ENCODE measurements around the gene MGAT4B. TPM values are rescaled to one million over a fixed set of nuclear protein-coding genes. Genes with fewer than 3 reads are reported as not detected.

The MGAT4B gene
- total RNA-seq, 1 experiment from 2014 or later = 36.9 TPM

DNA sequence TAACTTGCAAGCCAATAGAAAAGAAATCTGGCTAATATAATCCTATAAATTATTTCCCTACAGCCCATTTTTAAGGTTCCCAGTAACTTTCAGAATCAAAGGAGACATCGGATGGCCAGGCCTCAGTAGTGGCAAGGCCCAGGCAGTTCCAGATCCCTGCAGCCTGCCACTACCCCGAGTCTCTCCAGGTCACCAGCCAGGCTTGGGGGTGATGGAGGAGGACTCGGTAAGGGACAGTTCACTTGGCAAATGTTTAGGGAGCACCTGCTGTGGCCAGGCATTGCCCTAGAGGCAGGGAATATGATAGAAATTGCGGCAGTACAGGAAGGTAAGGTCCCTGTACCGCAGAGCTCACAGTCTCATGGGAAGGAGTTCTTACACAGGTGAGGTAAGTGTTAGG is 28.1 kb downstream of the MGAT4B start:
- no peak overlapping the region for H3K4me2 ChIP-seq (ENCODE audit: low read depth, low read length, poor library complexity, severe bottlenecking)
- H2AFZ ChIP-seq (ENCODE audit: low read length) = no peak overlapping the region
- H3K79me2 ChIP-seq (ENCODE audit: low read length) = no peaks in the 10 kb centered on the region
- DNase-seq = no peak
- no peak overlapping the region for H3K27ac ChIP-seq (ENCODE audit: low read length)
- no peaks in the 10 kb centered on the region for H3K27me3 ChIP-seq (ENCODE audit: low read length)
- H4K20me1 ChIP-seq (ENCODE audit: insufficient read depth, low read depth, low read length) = no peaks in the 10 kb centered on the region
- no peaks in the 10 kb centered on the region for H3K36me3 ChIP-seq (ENCODE audit: insufficient read depth, low read length)
- H3K4me1 ChIP-seq (ENCODE audit: low read length) = no peaks in the 10 kb centered on the region
- no peaks in the 10 kb centered on the region for H3K9me3 ChIP-seq (ENCODE audit: low read length)
- no peaks in the 10 kb centered on the region for H3K9me2 ChIP-seq (replicated peaks; ENCODE audit: insufficient read depth, low read length)
- no peak overlapping the region for H3K9ac ChIP-seq (ENCODE audit: low read length)
- no peak overlapping the region for H3K4me3 ChIP-seq (ENCODE audit: low read length)

DNA sequence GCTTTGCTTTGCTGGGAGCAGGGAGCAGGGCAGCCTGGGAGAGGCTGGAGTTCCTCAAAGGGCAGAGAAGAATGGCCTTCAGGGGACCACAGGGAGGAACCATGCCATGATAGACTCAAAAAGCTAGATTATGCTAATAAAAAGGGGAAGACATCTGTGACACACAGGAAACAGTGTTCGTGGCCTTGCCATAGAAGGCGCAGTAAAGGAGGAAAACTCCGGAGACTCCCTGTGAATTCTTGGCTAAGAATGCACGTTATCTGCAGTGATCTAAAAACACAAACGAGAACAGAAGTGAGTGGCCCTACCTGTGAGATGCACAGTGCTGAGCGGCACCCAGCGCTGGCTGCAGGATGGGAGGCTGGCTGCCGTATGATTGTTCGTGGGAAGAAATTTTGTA is 28.8 kb downstream of the MGAT4B start:
- Histone ChIP-seq H2AFZ (ENCODE audit: low read length) (no peak overlapping the region), H4K20me1 (ENCODE audit: insufficient read depth, low read depth, low read length) (no peaks in the 10 kb centered on the region), H3K9me2 (replicated peaks; ENCODE audit: insufficient read depth, low read length) (no peaks in the 10 kb centered on the region), H3K36me3 (ENCODE audit: insufficient read depth, low read length) (no peaks in the 10 kb centered on the region), H3K4me2 (ENCODE audit: low read depth, low read length, poor library complexity, severe bottlenecking) (no peak overlapping the region), H3K27ac (ENCODE audit: low read length) (no peak overlapping the region), H3K9ac (ENCODE audit: low read length) (no peak overlapping the region), H3K4me1 (ENCODE audit: low read length) (no peaks in the 10 kb centered on the region), H3K9me3 (ENCODE audit: low read length) (no peaks in the 10 kb centered on the region), H3K27me3 (ENCODE audit: low read length) (no peaks in the 10 kb centered on the region), H3K79me2 (ENCODE audit: low read length) (no peaks in the 10 kb centered on the region), H3K4me3 (ENCODE audit: low read length) (no peak overlapping the region)
- DNase-seq = no peak

DNA sequence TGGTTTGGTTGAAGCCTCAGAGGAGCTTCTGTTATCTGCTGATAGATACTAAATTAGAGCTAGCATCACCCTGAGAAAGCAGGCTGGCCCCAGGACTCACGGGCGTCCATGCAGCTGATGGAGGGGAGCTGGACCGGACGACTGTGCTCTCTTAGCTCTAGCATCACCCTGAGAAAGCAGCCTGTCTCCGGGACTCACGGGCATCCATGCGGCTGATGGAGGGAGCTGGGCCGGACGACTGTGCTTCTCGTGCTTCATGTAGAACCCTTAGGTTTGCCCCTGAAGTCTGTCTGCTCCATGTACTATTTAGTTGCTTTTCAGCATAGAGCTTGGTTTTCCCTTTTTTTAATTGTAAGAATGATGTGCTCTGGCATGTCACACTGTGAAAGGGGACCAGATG is 29.2 kb downstream of the MGAT4B start:
- no peak for DNase-seq
- H4K20me1 ChIP-seq (ENCODE audit: insufficient read depth, low read depth, low read length) = no peaks in the 10 kb centered on the region

DNA sequence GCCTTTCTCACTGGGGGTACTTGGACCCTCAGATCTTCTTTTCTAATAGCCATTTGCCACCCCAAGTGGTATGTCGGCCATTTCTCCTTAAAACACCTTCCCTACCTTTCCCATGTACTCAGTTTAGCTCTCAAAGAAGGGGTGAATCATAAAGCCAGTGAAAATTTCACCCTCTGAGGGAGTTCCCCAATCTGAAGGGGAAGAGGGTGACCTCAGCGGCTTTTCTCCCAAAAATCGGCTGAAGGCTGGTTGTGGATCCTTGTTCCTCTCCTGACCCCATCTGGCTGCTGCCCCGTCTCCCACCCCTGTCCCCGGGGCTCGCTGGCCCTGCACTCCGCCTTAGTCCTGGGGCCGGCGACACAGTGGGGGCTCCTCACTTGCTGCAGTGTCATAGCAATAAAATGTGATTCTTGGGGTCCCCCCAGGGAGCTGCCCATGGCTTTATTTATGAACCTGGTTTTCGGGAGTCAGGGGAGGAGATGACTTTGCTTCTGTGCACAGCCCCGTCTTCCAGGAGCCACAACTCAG is 30.2 kb downstream of the MGAT4B start:
- no peaks in the 10 kb centered on the region for H3K9me3 ChIP-seq (ENCODE audit: low read length)
- no peaks in the 10 kb centered on the region for H3K4me1 ChIP-seq (ENCODE audit: low read length)
- H3K4me3 ChIP-seq (ENCODE audit: low read length) = no peak overlapping the region
- H3K9ac ChIP-seq (ENCODE audit: low read length) = no peak overlapping the region
- no peak overlapping the region for H3K27ac ChIP-seq (ENCODE audit: low read length)
- H3K27me3 ChIP-seq (ENCODE audit: low read length) = no peaks in the 10 kb centered on the region
- H2AFZ ChIP-seq (ENCODE audit: low read length) = no peak overlapping the region
- H3K36me3 ChIP-seq (ENCODE audit: insufficient read depth, low read length) = 0 out of 2 replicates have a peak, but pooled peaks cover 4% of the 10 kb centered on the region
- H3K4me2 ChIP-seq (ENCODE audit: low read depth, low read length, poor library complexity, severe bottlenecking) = no peak overlapping the region
- H4K20me1 ChIP-seq (ENCODE audit: insufficient read depth, low read depth, low read length) = no peaks in the 10 kb centered on the region
- H3K9me2 ChIP-seq (replicated peaks; ENCODE audit: insufficient read depth, low read length) = no peaks in the 10 kb centered on the region
- no peak for DNase-seq
- H3K79me2 ChIP-seq (ENCODE audit: low read length) = no peaks in the 10 kb centered on the region

More for the DNA sequence above, 29.2 kb downstream of the MGAT4B start:
- H3K9me2 ChIP-seq (replicated peaks; ENCODE audit: insufficient read depth, low read length) = no peaks in the 10 kb centered on the region
- no peak overlapping the region for H3K27ac ChIP-seq (ENCODE audit: low read length)
- H3K79me2 ChIP-seq (ENCODE audit: low read length) = no peaks in the 10 kb centered on the region
- H3K9me3 ChIP-seq (ENCODE audit: low read length) = no peaks in the 10 kb centered on the region
- H3K4me1 ChIP-seq (ENCODE audit: low read length) = no peaks in the 10 kb centered on the region
- 0 out of 2 replicates have a peak, but pooled peaks cover 2% of the 10 kb centered on the region for H3K36me3 ChIP-seq (ENCODE audit: insufficient read depth, low read length)
- no peak overlapping the region for H3K9ac ChIP-seq (ENCODE audit: low read length)
- no peak overlapping the region for H3K4me3 ChIP-seq (ENCODE audit: low read length)
- H3K4me2 ChIP-seq (ENCODE audit: low read depth, low read length, poor library complexity, severe bottlenecking) = no peak overlapping the region
- H2AFZ ChIP-seq (ENCODE audit: low read length) = no peak overlapping the region
- no peaks in the 10 kb centered on the region for H3K27me3 ChIP-seq (ENCODE audit: low read length)

DNA sequence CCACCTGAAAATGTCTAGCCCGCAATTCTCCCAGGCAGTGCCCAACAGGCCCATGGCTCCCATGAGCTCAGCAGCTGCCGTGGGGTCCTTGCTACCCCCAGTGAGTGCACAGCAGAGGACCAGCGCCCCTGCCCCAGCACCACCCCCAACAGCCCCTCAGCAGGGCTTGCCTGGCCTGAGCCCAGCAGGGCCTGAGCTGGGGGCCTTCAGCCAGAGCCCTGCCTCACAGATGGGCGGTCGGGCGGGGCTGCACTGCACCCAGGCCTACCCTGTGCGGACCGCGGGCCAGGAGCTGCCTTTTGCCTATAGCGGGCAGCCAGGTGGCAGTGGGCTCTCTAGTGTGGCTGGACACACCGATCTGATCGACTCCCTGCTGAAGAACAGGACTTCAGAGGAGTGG is 32.2 kb downstream of the MGAT4B start:
- no peak overlapping the region for H3K9ac ChIP-seq (ENCODE audit: low read length)
- H3K27ac ChIP-seq (ENCODE audit: low read length) = no peak overlapping the region
- H3K79me2 ChIP-seq (ENCODE audit: low read length) = peaks cover 3% of the 10 kb centered on the region; the same call in 1 of the 2 replicates
- DNase-seq = no peak
- no peak overlapping the region for H2AFZ ChIP-seq (ENCODE audit: low read length)
- no peak overlapping the region for H3K4me2 ChIP-seq (ENCODE audit: low read depth, low read length, poor library complexity, severe bottlenecking)
- no peaks in the 10 kb centered on the region for H3K27me3 ChIP-seq (ENCODE audit: low read length)
- H3K9me2 ChIP-seq (replicated peaks; ENCODE audit: insufficient read depth, low read length) = no peaks in the 10 kb centered on the region
- no peaks in the 10 kb centered on the region for H4K20me1 ChIP-seq (ENCODE audit: insufficient read depth, low read depth, low read length)
- peaks cover 14% of the 10 kb centered on the region; the same call in 1 of the 2 replicates for H3K36me3 ChIP-seq (ENCODE audit: insufficient read depth, low read length)
- H3K4me1 ChIP-seq (ENCODE audit: low read length) = no peaks in the 10 kb centered on the region
- H3K4me3 ChIP-seq (ENCODE audit: low read length) = no peak overlapping the region
- H3K9me3 ChIP-seq (ENCODE audit: low read length) = no peaks in the 10 kb centered on the region

DNA sequence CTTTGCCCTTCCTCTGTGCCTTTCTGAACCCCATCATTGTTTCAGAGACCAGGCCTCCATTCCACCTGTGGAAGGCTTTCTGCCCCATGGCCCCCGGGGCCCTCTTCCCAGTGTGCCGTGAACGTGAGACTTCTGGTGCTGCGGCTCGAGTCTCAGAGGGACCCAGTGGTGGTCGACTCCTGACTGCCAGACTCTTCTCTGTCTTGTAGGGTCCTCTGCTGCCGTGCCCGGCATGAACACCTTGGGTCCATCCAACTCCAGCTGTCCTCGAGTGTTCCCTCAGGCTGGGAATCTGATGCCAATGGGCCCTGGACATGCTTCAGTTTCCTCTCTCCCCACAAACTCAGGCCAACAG is 33.0 kb downstream of the MGAT4B start:
- Histone ChIP-seq H3K27me3 (ENCODE audit: low read length) (no peaks in the 10 kb centered on the region), H3K4me3 (ENCODE audit: low read length) (no peak overlapping the region), H4K20me1 (ENCODE audit: insufficient read depth, low read depth, low read length) (0 out of 2 replicates have a peak, but pooled peaks cover 4% of the 10 kb centered on the region), H2AFZ (ENCODE audit: low read length) (no peak overlapping the region), H3K9me2 (replicated peaks; ENCODE audit: insufficient read depth, low read length) (no peaks in the 10 kb centered on the region), H3K27ac (ENCODE audit: low read length) (no peak overlapping the region), H3K9me3 (ENCODE audit: low read length) (no peaks in the 10 kb centered on the region), H3K4me2 (ENCODE audit: low read depth, low read length, poor library complexity, severe bottlenecking) (no peak overlapping the region), H3K79me2 (ENCODE audit: low read length) (peaks cover 4% of the 10 kb centered on the region; the same call in 1 of the 2 replicates), H3K4me1 (ENCODE audit: low read length) (no peaks in the 10 kb centered on the region), H3K36me3 (ENCODE audit: insufficient read depth, low read length) (peaks cover 15% of the 10 kb centered on the region; the same call in 1 of the 2 replicates), H3K9ac (ENCODE audit: low read length) (no peak overlapping the region)
- no peak for DNase-seq

DNA sequence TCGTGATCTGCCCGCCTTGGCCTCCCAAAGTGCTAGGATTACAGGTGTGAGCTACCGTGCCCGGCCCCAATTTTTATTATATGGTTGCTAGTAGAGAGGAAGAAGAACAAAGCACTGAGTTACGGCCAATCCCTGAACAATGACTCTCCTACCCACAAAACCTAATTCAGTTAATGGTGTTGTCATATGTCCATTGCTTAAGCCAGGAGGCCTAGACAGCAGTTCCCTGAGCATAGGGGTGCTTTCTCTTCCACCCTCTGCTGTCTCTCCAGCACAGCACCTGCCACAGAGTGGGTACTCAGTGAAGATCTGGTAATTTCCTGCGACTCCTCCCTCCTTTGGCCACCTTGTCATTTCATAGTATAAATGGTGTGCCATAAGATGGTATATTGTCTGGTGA is 34.3 kb downstream of the MGAT4B start:
- 0 out of 2 replicates have a peak, but pooled peaks cover 7% of the 10 kb centered on the region for H4K20me1 ChIP-seq (ENCODE audit: insufficient read depth, low read depth, low read length)
- no peak overlapping the region for H3K27ac ChIP-seq (ENCODE audit: low read length)
- no peak overlapping the region for H3K4me2 ChIP-seq (ENCODE audit: low read depth, low read length, poor library complexity, severe bottlenecking)
- no peak overlapping the region for H2AFZ ChIP-seq (ENCODE audit: low read length)
- H3K4me1 ChIP-seq (ENCODE audit: low read length) = no peaks in the 10 kb centered on the region
- H3K9ac ChIP-seq (ENCODE audit: low read length) = no peak overlapping the region
- H3K36me3 ChIP-seq (ENCODE audit: insufficient read depth, low read length) = peaks cover 22% of the 10 kb centered on the region; the same call in 1 of the 2 replicates
- no peak for DNase-seq
- H3K27me3 ChIP-seq (ENCODE audit: low read length) = no peaks in the 10 kb centered on the region
- H3K4me3 ChIP-seq (ENCODE audit: low read length) = no peak overlapping the region
- H3K9me3 ChIP-seq (ENCODE audit: low read length) = no peaks in the 10 kb centered on the region
- H3K9me2 ChIP-seq (replicated peaks; ENCODE audit: insufficient read depth, low read length) = no peaks in the 10 kb centered on the region
- H3K79me2 ChIP-seq (ENCODE audit: low read length) = peaks cover 15% of the 10 kb centered on the region

DNA sequence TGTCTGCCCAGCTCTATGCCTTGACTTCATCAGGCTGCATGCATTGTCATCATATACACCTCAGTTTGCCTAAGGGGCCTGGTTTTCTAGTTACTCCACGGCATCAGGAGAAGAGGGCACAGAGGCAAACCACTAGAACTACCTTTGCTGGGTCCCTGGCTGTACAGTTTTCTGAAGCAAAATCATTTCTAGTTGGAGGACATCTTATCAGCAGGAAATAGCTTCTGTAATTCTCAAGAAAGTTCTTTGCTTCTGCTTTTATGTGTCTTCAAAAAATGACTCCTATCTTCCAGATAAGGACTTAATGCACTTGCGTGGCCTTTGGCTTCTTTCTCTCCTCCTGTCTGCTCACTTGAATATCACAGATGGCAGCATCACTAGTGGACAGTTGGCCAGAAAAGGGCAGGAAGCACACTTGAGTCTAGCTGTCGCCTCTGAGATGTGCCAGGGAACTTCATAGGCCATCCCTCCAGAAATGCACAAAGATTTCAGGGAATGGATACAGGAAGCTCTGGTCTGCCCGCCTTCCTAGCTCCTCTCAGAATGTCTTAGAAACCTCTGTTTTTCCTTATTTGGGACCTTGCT is 35.3 kb downstream of the MGAT4B start:
- H3K36me3 ChIP-seq (ENCODE audit: insufficient read depth, low read length) = peaks cover 24% of the 10 kb centered on the region; the same call in 1 of the 2 replicates
- no peak overlapping the region for H3K4me2 ChIP-seq (ENCODE audit: low read depth, low read length, poor library complexity, severe bottlenecking)
- peaks cover 24% of the 10 kb centered on the region for H3K79me2 ChIP-seq (ENCODE audit: low read length)
- DNase-seq = no peak
- H3K9me3 ChIP-seq (ENCODE audit: low read length) = no peaks in the 10 kb centered on the region
- H3K4me1 ChIP-seq (ENCODE audit: low read length) = no peaks in the 10 kb centered on the region
- no peak overlapping the region for H2AFZ ChIP-seq (ENCODE audit: low read length)
- no peak overlapping the region for H3K9ac ChIP-seq (ENCODE audit: low read length)
- H3K27ac ChIP-seq (ENCODE audit: low read length) = no peak overlapping the region
- H3K27me3 ChIP-seq (ENCODE audit: low read length) = no peaks in the 10 kb centered on the region
- no peaks in the 10 kb centered on the region for H3K9me2 ChIP-seq (replicated peaks; ENCODE audit: insufficient read depth, low read length)
- H3K4me3 ChIP-seq (ENCODE audit: low read length) = no peak overlapping the region
- H4K20me1 ChIP-seq (ENCODE audit: insufficient read depth, low read depth, low read length) = 0 out of 2 replicates have a peak, but pooled peaks cover 10% of the 10 kb centered on the region

Measured in Karpas-422 (cell line).